Measurements from ENCODE around the gene SDHA. TPM values are rescaled to one million over a fixed set of nuclear protein-coding genes. Genes with fewer than 3 reads are reported as not detected.
"Not testable (repeated sequence)": the region's sequence is repeated elsewhere in the genome, so short reads cannot be mapped to it uniquely, and the experiment has no call there.

Gene SDHA
- total and polyA plus RNA-seq, 9 of the 15 experiments (the other 6 are each of a cell fraction or from before 2014, with no cell fraction given), result 82.9 to 191 (median 130) TPM

GRCh38 chr5:213803-214395, 4.2 kb upstream of the SDHA start:
- DNase-seq (ENCODE audit: extremely low read depth in 1 of 4, low spot score in 3 of 4) (no peak), ATAC-seq (no peak), FAIRE-seq (no peak)
- Histone ChIP-seq H4K20me1 (replicated peaks; ENCODE audit: control insufficient read depth, insufficient read depth, low read length) (peaks cover 7% of the 10 kb centered on the region; the same call in 1 of the 2 replicates), H3K36me3 (ENCODE audit: control insufficient read depth, insufficient read depth, low read length) (peaks cover 10% of the 10 kb centered on the region; the same call in 1 of the 3 replicates), H3K9me3 (replicated peaks; ENCODE audit: control insufficient read depth, insufficient read depth, low read depth, low read length) (no peaks in the 10 kb centered on the region), H3K9me1 (ENCODE audit: control insufficient read depth, insufficient read depth, low read length) (no peaks in the 10 kb centered on the region), H3K79me2 (ENCODE audit: control insufficient read depth, insufficient read depth, low read length) (peaks cover 32% of the 10 kb centered on the region), H3K27ac (ENCODE audit: extremely low read depth, low read depth, low read length) (no peak overlapping the region), H3K9ac (ENCODE audit: insufficient read depth in 1 of 2, low read depth in 2 of 2, low read length in 2 of 2) (no peak overlapping the region), H3K27me3 (ENCODE audit: control insufficient read depth in 2 of 2, insufficient read depth in 2 of 2, low read length in 2 of 2) (no peaks in the 10 kb centered on the region), H3K4me2 (ENCODE audit: insufficient read depth, low read length) (no peak overlapping the region), H3K4me1 (replicated peaks in 1 of 2; ENCODE audit: control insufficient read depth in 2 of 2, insufficient read depth in 2 of 2, low read length in 2 of 2) (peaks cover 2 to 9% of the 10 kb centered on the region in 2 experiments; a peak in 3 of 5 replicates), H2AFZ (ENCODE audit: low read depth, low read length) (no peak overlapping the region), H3K4me3 (no peak overlapping the region)
- intact Hi-C loops (cut with micrococcal nuclease) (no loop called here), in situ Hi-C loops (cut with MboI) (no loop called here)
- no peak for TF ChIP-seq ARHGAP35 (IDR thresholded peaks at IDR 0.05; ENCODE audit: partially characterized antibody)
- peak; percentile 31 for TF ChIP-seq C11orf30 (IDR thresholded peaks at IDR 0.05; ENCODE audit: low read depth)
- peak; percentile 62 for TF ChIP-seq ZNF316 (IDR thresholded peaks at IDR 0.05)
- BruUV-seq (replicated peaks), result no TSS peak
- 93% methylated on average over 12 of the region's 12 CpGs for WGBS (ENCODE audit: insufficient coverage, low coverage, missing lambda C conversion rate)
- POLR2A ChIA-PET, result interaction anchor here (0.7 kb wide), 1 partner anchor 9 kb away, joined by 3 read pairs; no protein-coding TSS in a partner anchor
- CTCF ChIA-PET (ENCODE audit: low intra/inter-chr PET ratio), result no interaction called here

- 100% methylated on average over 1 of the region's 2 CpGs for WGBS (ENCODE audit: insufficient coverage, low coverage, missing lambda C conversion rate)
- FAIRE-seq; H3K4me3 ChIP-seq; CTCF ChIA-PET (ENCODE audit: low intra/inter-chr PET ratio); intact Hi-C loops (cut with micrococcal nuclease); BruUV-seq (replicated peaks); POLR2A ChIA-PET; H3K9me1 ChIP-seq (ENCODE audit: control insufficient read depth, insufficient read depth, low read length); DNase-seq (ENCODE audit: extremely low read depth in 1 of 4, low spot score in 3 of 4); H3K9me3 ChIP-seq (replicated peaks; ENCODE audit: control insufficient read depth, insufficient read depth, low read depth, low read length); H2AFZ ChIP-seq (ENCODE audit: low read depth, low read length); H3K27ac ChIP-seq (ENCODE audit: extremely low read depth, low read depth, low read length); H3K27me3 ChIP-seq (ENCODE audit: control insufficient read depth in 2 of 2, insufficient read depth in 2 of 2, low read length in 2 of 2); H3K4me2 ChIP-seq (ENCODE audit: insufficient read depth, low read length); H3K36me3 ChIP-seq (ENCODE audit: control insufficient read depth, insufficient read depth, low read length); H3K9ac ChIP-seq (ENCODE audit: insufficient read depth in 1 of 2, low read depth in 2 of 2, low read length in 2 of 2); ATAC-seq: not testable (repeated sequence)
- peaks cover 3 to 11% of the 10 kb centered on the region in 2 experiments; a peak in 4 of 5 replicates for H3K4me1 ChIP-seq (replicated peaks in 1 of 2; ENCODE audit: control insufficient read depth in 2 of 2, insufficient read depth in 2 of 2, low read length in 2 of 2)
- peaks cover 37% of the 10 kb centered on the region for H3K79me2 ChIP-seq (ENCODE audit: control insufficient read depth, insufficient read depth, low read length)
- in situ Hi-C loops (cut with MboI), result loop anchor here (5.0 kb wide), 1 partner anchor 1382 kb away; no protein-coding TSS in a partner anchor
- peaks cover 15% of the 10 kb centered on the region for H4K20me1 ChIP-seq (replicated peaks; ENCODE audit: control insufficient read depth, insufficient read depth, low read length)
Observed at GRCh38 chr5:215256-215655, 2.9 kb upstream of the SDHA start.

- H3K9ac ChIP-seq (ENCODE audit: insufficient read depth in 1 of 2, low read depth in 2 of 2, low read length in 2 of 2); CTCF ChIA-PET (ENCODE audit: low intra/inter-chr PET ratio); H3K4me3 ChIP-seq; H3K27me3 ChIP-seq (ENCODE audit: control insufficient read depth in 2 of 2, insufficient read depth in 2 of 2, low read length in 2 of 2); POLR2A ChIA-PET; DNase-seq (ENCODE audit: extremely low read depth in 1 of 4, low spot score in 3 of 4); H2AFZ ChIP-seq (ENCODE audit: low read depth, low read length); ATAC-seq; H3K27ac ChIP-seq (ENCODE audit: extremely low read depth, low read depth, low read length); H3K4me2 ChIP-seq (ENCODE audit: insufficient read depth, low read length); H3K9me1 ChIP-seq (ENCODE audit: control insufficient read depth, insufficient read depth, low read length); intact Hi-C loops (cut with micrococcal nuclease); H3K9me3 ChIP-seq (replicated peaks; ENCODE audit: control insufficient read depth, insufficient read depth, low read depth, low read length); BruUV-seq (replicated peaks); FAIRE-seq: not testable (repeated sequence)
- peaks cover 43% of the 10 kb centered on the region for H3K79me2 ChIP-seq (ENCODE audit: control insufficient read depth, insufficient read depth, low read length)
- peaks cover 18% of the 10 kb centered on the region for H4K20me1 ChIP-seq (replicated peaks; ENCODE audit: control insufficient read depth, insufficient read depth, low read length)
- 91% methylated on average over 3 of the region's 10 CpGs for WGBS (ENCODE audit: insufficient coverage, low coverage, missing lambda C conversion rate)
- H3K36me3 ChIP-seq (ENCODE audit: control insufficient read depth, insufficient read depth, low read length), result peaks cover 11% of the 10 kb centered on the region; the same call in 1 of the 3 replicates
- in situ Hi-C loops (cut with MboI), result loop anchor here (5.0 kb wide), 1 partner anchor 1381 kb away; no protein-coding TSS in a partner anchor
- peaks cover 7 to 11% of the 10 kb centered on the region in 2 experiments; a peak in 4 of 5 replicates for H3K4me1 ChIP-seq (replicated peaks in 1 of 2; ENCODE audit: control insufficient read depth in 2 of 2, insufficient read depth in 2 of 2, low read length in 2 of 2)
Observed at GRCh38 chr5:216076-216475, 2.0 kb upstream of the SDHA start.

Data from K562 (cell line).